CD14-positive monocyte (primary cell): ENCODE data around the gene ANKRD29. TPM values are rescaled to one million over a fixed set of nuclear protein-coding genes. Genes with fewer than 3 reads are reported as not detected.

ENCODE experiments used
- DNase-seq, 3 donors: peaks; one replicate each; pipeline ENCODE4 v3.0.0-alpha.2; 2011 to 2022
- H2AFZ ChIP-seq: 2 replicates; pipeline ENCODE4 v1.6.0; 2012; ENCODE audit warnings: mild to moderate bottlenecking, low read depth, low read length, inconsistent platforms; ENCODE audit not compliant: insufficient read depth, poor library complexity, severe bottlenecking
- H3K27ac ChIP-seq, 2 donors: 1 replicate in 1 of 2; 2 replicates in 1 of 2; pipeline ENCODE4 v1.5.1; 2012 to 2013; ENCODE audit warnings: low read length in 2 of 2, control low read depth in 1 of 2, inconsistent platforms in 1 of 2, low read depth in 1 of 2, mild to moderate bottlenecking in 1 of 2
- H3K27me3 ChIP-seq, 2 donors: one replicate each; pipeline versions ENCODE4 v1.6.0 to v1.6.1; 2011 to 2013; ENCODE audit warnings: low read length in 2 of 2; ENCODE audit not compliant: control insufficient read depth in 2 of 2, insufficient read depth in 2 of 2
- H3K36me3 ChIP-seq, 2 donors: replicated peaks in 1 of 2; 1 replicate in 1 of 2; 2 replicates in 1 of 2; pipeline versions ENCODE4 v1.5.1 to v1.6.1; 2012 to 2013; ENCODE audit warnings: low read length in 2 of 2, control low read depth in 1 of 2, inconsistent platforms in 1 of 2, mild to moderate bottlenecking in 1 of 2; ENCODE audit not compliant: insufficient read depth in 2 of 2, control insufficient read depth in 1 of 2
- H3K4me1 ChIP-seq, 2 donors: 1 replicate in 1 of 2; 2 replicates in 1 of 2; pipeline versions ENCODE4 v1.5.1 to v1.6.1; 2012 to 2013; ENCODE audit warnings: low read length in 2 of 2, control low read depth in 1 of 2, inconsistent platforms in 1 of 2, mild to moderate bottlenecking in 1 of 2, moderate library complexity in 1 of 2; ENCODE audit not compliant: insufficient read depth in 2 of 2, control insufficient read depth in 1 of 2
- H3K4me2 ChIP-seq: replicated peaks from 2 replicates; pipeline ENCODE3; 2012; ENCODE audit warnings: low read length, moderate library complexity, mild to moderate bottlenecking; ENCODE audit not compliant: poor library complexity, severe bottlenecking; ENCODE audit errors: extremely low read depth
- H3K4me3 ChIP-seq, 3 experiments: fragments of 200-600 bp in 1 of 3; sonication (generic) in 1 of 3; replicated peaks in 1 of 3; 1 replicate in 2 of 3; 2 replicates in 1 of 3; pipeline ENCODE4 v1.5.1; 2011 to 2013; ENCODE audit warnings: low read length in 3 of 3, mild to moderate bottlenecking in 3 of 3, control low read depth in 2 of 3, low read depth in 2 of 3, inconsistent platforms in 1 of 3, moderate library complexity in 1 of 3
- H3K79me2 ChIP-seq: 2 replicates; pipeline ENCODE4 v1.6.0; 2012; ENCODE audit warnings: mild to moderate bottlenecking, control low read depth, inconsistent platforms, low read length, moderate library complexity; ENCODE audit not compliant: insufficient read depth
- H3K9ac ChIP-seq: 2 replicates; pipeline ENCODE4 v1.6.0; 2017; ENCODE audit warnings: low read length, mild to moderate bottlenecking; ENCODE audit not compliant: insufficient read depth, poor library complexity, severe bottlenecking
- H3K9me3 ChIP-seq, 2 donors: replicated peaks in 1 of 2; 1 replicate in 1 of 2; 2 replicates in 1 of 2; pipeline versions ENCODE4 v1.5.1 to v1.6.1; 2012 to 2013; ENCODE audit warnings: low read length in 2 of 2, control low read depth in 1 of 2; ENCODE audit not compliant: control insufficient read depth in 1 of 2, insufficient read depth in 1 of 2
- H4K20me1 ChIP-seq: 2 replicates; pipeline ENCODE4 v1.6.0; 2012; ENCODE audit warnings: mild to moderate bottlenecking, low read length, control low read depth, moderate library complexity; ENCODE audit not compliant: insufficient read depth
- H3K27ac Mint-ChIP-seq, 7 donors: one replicate each; pipeline ENCODE4 v1.8.0; 2020; ENCODE audit warnings: mild to moderate bottlenecking in 7 of 7, mixed read lengths in 7 of 7, moderate library complexity in 6 of 7, inconsistent platforms in 2 of 7
- H3K27me3 Mint-ChIP-seq, 3 donors: one replicate each; pipeline ENCODE4 v1.8.0; 2021 to 2022; ENCODE audit warnings: low read depth in 3 of 3, mild to moderate bottlenecking in 3 of 3, mixed read lengths in 3 of 3, moderate library complexity in 3 of 3, inconsistent platforms in 1 of 3
- H3K36me3 Mint-ChIP-seq, 2 donors: one replicate each; pipeline ENCODE4 v1.8.0; 2020; ENCODE audit warnings: mixed read lengths in 2 of 2, inconsistent platforms in 1 of 2, mild to moderate bottlenecking in 1 of 2
- H3K4me1 Mint-ChIP-seq: one replicate; pipeline ENCODE4 v1.8.0; 2020; ENCODE audit warnings: mild to moderate bottlenecking, mixed read lengths
- H3K4me3 Mint-ChIP-seq, 2 donors: one replicate each; pipeline ENCODE4 v1.8.0; 2020; ENCODE audit warnings: mild to moderate bottlenecking in 2 of 2, mixed read lengths in 2 of 2, moderate library complexity in 1 of 2
- H3K9me3 Mint-ChIP-seq, 7 donors: one replicate each; pipeline ENCODE4 v1.8.0; 2020 to 2022; ENCODE audit warnings: mixed read lengths in 7 of 7, mild to moderate bottlenecking in 6 of 7, moderate library complexity in 6 of 7, inconsistent platforms in 2 of 7
- WGBS: methylation state at CpG from one replicate; pipeline ENCODE4 v1.1.5; 2013; ENCODE audit warnings: missing lambda C conversion rate; ENCODE audit not compliant: insufficient coverage; 5-methylcytosine and 5-hydroxymethylcytosine counted together
- intact Hi-C, 2 donors: fragments of 100-400 bp; cut with micrococcal nuclease; formaldehyde crosslinking; loops; one replicate each; pipeline versions ENCODE4 v1.15.0 to v1.15.1; 2023
- polyA plus RNA-seq, 3 donors: library from polyadenylated mRNA; depleted of rRNA in 1 of 3; unstranded in 2 of 3; stranded (reverse) in 1 of 3; fragments of 300-500 nt in 2 of 3; fragments of >200 nt in 1 of 3; fragmentation: Illumina TruSeq in 2 of 3; gene quantifications; 1 replicate in 2 of 3; 2 replicates in 1 of 3; pipeline ENCODE4 v1.2.3, GENCODE V29; 2012 to 2021
- TF ChIP-seq, protein P1 (sequence below): fragments of 200-600 bp; IDR thresholded peaks from one replicate; pipeline ENCODE4 v1.8.0; 2022; ENCODE audit warnings: antibody characterized with exemption, mild to moderate bottlenecking

Gene ANKRD29
- polyA plus RNA-seq, 3 donors: 0.03 to 0.11 TPM; not detected in 1

DNA sequence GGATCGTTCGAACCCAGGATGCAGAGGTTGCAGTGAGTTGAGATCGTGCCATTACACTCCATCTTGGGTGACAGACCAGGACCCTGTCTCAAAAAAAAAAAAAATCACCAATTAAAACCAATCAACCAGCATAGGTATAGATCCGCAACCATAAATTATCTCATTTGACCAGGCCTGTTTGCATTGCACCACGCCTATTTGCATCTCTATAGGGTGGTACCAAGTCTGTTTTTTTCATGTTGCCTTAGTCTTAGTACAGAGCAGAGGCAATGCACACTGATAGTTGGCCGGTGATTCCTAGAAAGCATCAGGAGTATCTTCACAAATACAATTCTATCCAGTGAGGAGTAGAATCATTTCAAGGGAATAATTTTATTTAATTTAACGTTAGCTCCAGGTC, 67.1 kb downstream of the ANKRD29 start:
- Mint-ChIP-seq H3K27me3 (peaks cover 0 to 7% (median 1%) of the 10 kb centered on the region in 3 donors), H3K4me3 (no peak overlapping the region), H3K9me3 (peaks cover 0 to 4% (median 0%) of the 10 kb centered on the region in 7 donors), H3K27ac (peak overlapping the region in 5 of 7 donors; percentile 76 to 91 (median 84)), H3K4me1 (peaks cover 37% of the 10 kb centered on the region), H3K36me3 (peaks cover 1 to 2% of the 10 kb centered on the region in 2 donors)
- Histone ChIP-seq H3K27me3 (no peaks in the 10 kb centered on the region), H3K27ac (no peak overlapping the region), H3K9ac (no peak overlapping the region), H3K79me2 (no peaks in the 10 kb centered on the region), H3K4me2 (no peak overlapping the region), H3K4me1 (peaks cover 26 to 34% of the 10 kb centered on the region in 2 donors), H2AFZ (no peak overlapping the region), H3K36me3 (no peaks in the 10 kb centered on the region), H3K9me3 (no peaks in the 10 kb centered on the region), H3K4me3 (no peak overlapping the region), H4K20me1 (no peaks in the 10 kb centered on the region)
- TF ChIP-seq, protein P1, sequence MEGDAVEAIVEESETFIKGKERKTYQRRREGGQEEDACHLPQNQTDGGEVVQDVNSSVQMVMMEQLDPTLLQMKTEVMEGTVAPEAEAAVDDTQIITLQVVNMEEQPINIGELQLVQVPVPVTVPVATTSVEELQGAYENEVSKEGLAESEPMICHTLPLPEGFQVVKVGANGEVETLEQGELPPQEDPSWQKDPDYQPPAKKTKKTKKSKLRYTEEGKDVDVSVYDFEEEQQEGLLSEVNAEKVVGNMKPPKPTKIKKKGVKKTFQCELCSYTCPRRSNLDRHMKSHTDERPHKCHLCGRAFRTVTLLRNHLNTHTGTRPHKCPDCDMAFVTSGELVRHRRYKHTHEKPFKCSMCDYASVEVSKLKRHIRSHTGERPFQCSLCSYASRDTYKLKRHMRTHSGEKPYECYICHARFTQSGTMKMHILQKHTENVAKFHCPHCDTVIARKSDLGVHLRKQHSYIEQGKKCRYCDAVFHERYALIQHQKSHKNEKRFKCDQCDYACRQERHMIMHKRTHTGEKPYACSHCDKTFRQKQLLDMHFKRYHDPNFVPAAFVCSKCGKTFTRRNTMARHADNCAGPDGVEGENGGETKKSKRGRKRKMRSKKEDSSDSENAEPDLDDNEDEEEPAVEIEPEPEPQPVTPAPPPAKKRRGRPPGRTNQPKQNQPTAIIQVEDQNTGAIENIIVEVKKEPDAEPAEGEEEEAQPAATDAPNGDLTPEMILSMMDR: no peak
- no CpG with 5 or more reads among the region's 7 CpGs for WGBS
- intact Hi-C loops: no loop called here
- DNase-seq: no peak

DNA sequence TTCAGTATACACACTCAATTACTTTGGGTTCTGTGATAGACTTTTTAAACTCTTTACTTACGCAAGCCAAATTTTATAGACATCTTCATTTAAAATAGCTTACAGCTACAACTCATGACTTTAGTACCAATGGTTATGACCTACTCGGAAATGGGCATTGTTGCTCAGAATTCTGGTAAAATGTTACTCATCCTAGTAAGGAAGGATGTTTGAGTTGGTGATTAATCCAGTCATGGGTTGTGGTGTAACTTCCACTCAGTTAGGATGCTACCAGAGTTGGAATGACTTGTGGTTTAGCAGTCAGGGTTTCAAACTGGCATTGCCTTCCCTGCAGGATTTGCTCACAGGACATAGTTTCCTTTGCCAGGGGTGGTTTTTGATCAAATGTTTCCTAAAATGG, 69.0 kb downstream of the ANKRD29 start:
- Histone ChIP-seq H3K9me3 (no peaks in the 10 kb centered on the region), H4K20me1 (no peaks in the 10 kb centered on the region), H3K4me3 (no peak overlapping the region), H3K36me3 (no peaks in the 10 kb centered on the region), H3K4me2 (no peak overlapping the region), H3K4me1 (peaks cover 26 to 34% of the 10 kb centered on the region in 2 donors), H3K79me2 (no peaks in the 10 kb centered on the region), H3K27ac (peak overlapping the region in 1 of 2 donors; percentile 73), H3K9ac (no peak overlapping the region), H3K27me3 (no peaks in the 10 kb centered on the region), H2AFZ (no peak overlapping the region)
- peaks cover 1 to 2% of the 10 kb centered on the region in 2 donors for H3K36me3 Mint-ChIP-seq
- H3K27me3 Mint-ChIP-seq: peaks cover 0 to 10% (median 1%) of the 10 kb centered on the region in 3 donors
- TF ChIP-seq, protein P1: no peak
- peaks cover 0 to 4% (median 0%) of the 10 kb centered on the region in 7 donors for H3K9me3 Mint-ChIP-seq
- intact Hi-C loops: no loop called here
- WGBS: 40% methylated on average over 1 of the region's 2 CpGs
- H3K4me3 Mint-ChIP-seq: no peak overlapping the region
- DNase-seq: peak; percentile 81 to 91 (median 86)
- peaks cover 37% of the 10 kb centered on the region for H3K4me1 Mint-ChIP-seq
- H3K27ac Mint-ChIP-seq: peak overlapping the region; percentile 51 to 94 (median 81)
